Measurements from ENCODE around the gene FAAP100.

GRCh38 chr17:81519284-81520020, 32.7 kb downstream of the FAAP100 start:
- peak; percentile 79 for TF ChIP-seq CTCF (IDR thresholded peaks at IDR 0.05; ENCODE audit: poor library complexity, severe bottlenecking)
- no peak for TF ChIP-seq POLR2AphosphoS5 (IDR thresholded peaks at IDR 0.05)
- TF ChIP-seq EP300 (conservative IDR thresholded peaks at IDR 0.05; ENCODE audit: poor library complexity, severe bottlenecking) = no peak
